ENCODE data around the gene TOX3.

TOX3 gene

GRCh38 chr16:52584354-52585320, 37.7 kb upstream of the TOX3 start:
- Histone ChIP-seq H3K36me3 (no peaks in the 10 kb centered on the region), H3K27ac (no peak overlapping the region), H3K9me3 (no peaks in the 10 kb centered on the region), H3K4me3 (no peak overlapping the region), H3K27me3 (no peaks in the 10 kb centered on the region), H3K4me1 (no peaks in the 10 kb centered on the region)
- no peak for TF ChIP-seq CTCF (IDR thresholded peaks at IDR 0.05)
- intact Hi-C loops (cut with DNase I; ENCODE audit: low total_unique reads) = no loop called here
- no peak for DNase-seq

- Histone ChIP-seq H3K36me3 (no peaks in the 10 kb centered on the region), H3K27me3 (no peaks in the 10 kb centered on the region), H3K4me3 (no peak overlapping the region), H3K27ac (no peak overlapping the region), H3K9me3 (no peaks in the 10 kb centered on the region), H3K4me1 (no peaks in the 10 kb centered on the region)
- DNase-seq = no peak
- intact Hi-C loops (cut with DNase I; ENCODE audit: low total_unique reads) = no loop called here
- no peak for TF ChIP-seq CTCF (IDR thresholded peaks at IDR 0.05)
Measured at GRCh38 chr16:52581530-52581929, 34.6 kb upstream of the TOX3 start.

- Histone ChIP-seq H3K27me3 (no peaks in the 10 kb centered on the region), H3K9me3 (no peaks in the 10 kb centered on the region), H3K36me3 (no peaks in the 10 kb centered on the region), H3K4me1 (no peaks in the 10 kb centered on the region), H3K4me3 (no peak overlapping the region), H3K27ac (no peak overlapping the region)
- intact Hi-C loops (cut with DNase I; ENCODE audit: low total_unique reads) = no loop called here
- no peak for TF ChIP-seq CTCF (IDR thresholded peaks at IDR 0.05)
- DNase-seq = no peak
Measured at GRCh38 chr16:52580488-52580887, 33.5 kb upstream of the TOX3 start.

- no peak for TF ChIP-seq CTCF (IDR thresholded peaks at IDR 0.05)
- no peak for DNase-seq
- intact Hi-C loops (cut with DNase I; ENCODE audit: low total_unique reads) = no loop called here
- no peaks in the 10 kb centered on the region for H3K4me1 ChIP-seq
- no peaks in the 10 kb centered on the region for H3K36me3 ChIP-seq
- no peak overlapping the region for H3K27ac ChIP-seq
- H3K4me3 ChIP-seq = no peak overlapping the region
- H3K9me3 ChIP-seq = no peaks in the 10 kb centered on the region
- H3K27me3 ChIP-seq = no peaks in the 10 kb centered on the region
Measured at GRCh38 chr16:52578829-52579498, 32.0 kb upstream of the TOX3 start.

- H3K4me1 ChIP-seq = no peaks in the 10 kb centered on the region
Measured at GRCh38 chr16:52578007-52578828, 31.3 kb upstream of the TOX3 start.

More at GRCh38 chr16:52578007-52578828, 31.3 kb upstream of the TOX3 start:
- Histone ChIP-seq H3K27me3 (no peaks in the 10 kb centered on the region), H3K27ac (no peak overlapping the region), H3K4me3 (no peak overlapping the region), H3K36me3 (no peaks in the 10 kb centered on the region), H3K9me3 (no peaks in the 10 kb centered on the region)
- intact Hi-C loops (cut with DNase I; ENCODE audit: low total_unique reads) = no loop called here
- TF ChIP-seq CTCF (IDR thresholded peaks at IDR 0.05) = no peak
- no peak for DNase-seq
